HG03571 (cell line): ENCODE measurements around the gene PLCB4.

Source experiments
- ATAC-seq: cut with Tn5 transposase; IDR thresholded peaks from one replicate; pipeline ENCODE4 v1.9.1; 2021; ENCODE audit not compliant: unreplicated experiment

PLCB4 gene

DNA sequence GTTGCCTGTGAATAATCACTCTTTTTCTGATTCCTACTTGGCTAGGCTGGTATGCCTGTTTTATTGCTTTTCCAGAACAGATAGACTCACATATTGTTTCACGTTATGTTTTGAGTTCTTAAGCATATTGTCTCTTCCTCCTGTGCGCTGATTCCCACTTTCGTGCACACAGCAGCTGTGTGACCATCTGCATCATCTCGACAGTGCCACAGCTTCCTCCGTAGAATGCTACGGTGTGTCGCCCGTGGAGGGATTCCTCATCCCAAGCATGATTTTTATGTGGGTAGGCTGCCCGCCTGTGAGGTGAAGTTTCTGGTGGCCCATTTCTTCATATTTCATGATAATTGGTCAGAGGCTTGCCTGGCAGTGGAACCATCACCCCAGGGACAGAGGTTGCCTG, 31.8 kb downstream of the PLCB4 start:
- ATAC-seq: no peak

DNA sequence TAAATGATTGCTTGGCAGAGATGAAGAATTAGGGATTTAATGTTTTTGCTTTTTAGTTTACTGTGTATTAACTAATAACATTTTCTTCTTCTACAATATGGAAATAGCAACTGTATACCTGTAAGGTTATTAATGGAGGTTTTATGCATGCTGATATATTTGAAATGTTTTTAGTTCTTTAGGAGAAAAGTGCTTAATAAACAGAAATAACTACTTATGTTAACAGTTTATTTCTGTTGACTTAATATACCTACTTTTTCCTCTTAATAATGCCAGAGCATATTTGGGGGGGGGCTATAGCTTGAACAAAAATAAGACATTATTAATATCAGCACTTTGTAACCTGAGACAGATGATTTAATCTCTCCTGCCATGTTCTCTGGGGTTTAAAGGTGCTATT, 33.6 kb downstream of the PLCB4 start:
- no peak for ATAC-seq

DNA sequence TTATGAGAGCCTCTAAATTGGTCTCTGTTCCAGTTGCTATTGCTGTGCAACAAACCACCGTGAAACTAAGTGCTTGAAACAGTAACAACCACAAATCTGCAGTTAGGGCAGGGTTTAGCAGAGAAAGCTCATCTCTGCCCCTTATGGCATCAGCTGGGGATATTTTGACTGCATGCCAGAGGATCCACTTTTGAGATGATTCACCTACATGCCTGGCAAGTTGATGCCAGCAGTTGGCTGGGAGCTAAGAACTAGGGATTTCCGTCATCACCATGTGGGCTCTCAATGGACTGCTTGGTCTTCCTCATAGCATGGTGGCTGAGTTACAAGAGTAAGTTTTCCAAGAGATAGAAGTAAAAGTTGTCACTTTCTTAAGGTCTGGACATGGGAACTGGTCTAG, 35.1 kb downstream of the PLCB4 start:
- ATAC-seq: no peak

DNA sequence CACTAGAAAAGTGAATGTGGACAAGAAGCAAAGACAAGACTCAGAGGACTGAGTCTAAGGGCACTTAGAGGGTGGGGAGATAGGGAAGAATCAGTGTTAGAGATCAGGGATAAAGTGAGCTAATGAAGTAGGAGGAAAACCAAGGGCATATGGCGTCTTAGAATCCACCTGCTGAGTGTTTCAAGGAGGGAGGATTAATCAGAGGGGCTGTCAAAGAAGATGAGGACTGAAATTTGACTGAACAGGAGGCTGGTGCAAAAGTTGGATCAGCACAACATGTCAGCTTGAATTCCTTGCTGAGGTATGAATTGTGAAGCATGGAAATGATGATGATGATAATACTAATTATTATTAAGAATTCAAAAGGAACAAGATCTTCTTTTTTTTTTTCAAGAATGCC, 39.4 kb downstream of the PLCB4 start:
- no peak for ATAC-seq

DNA sequence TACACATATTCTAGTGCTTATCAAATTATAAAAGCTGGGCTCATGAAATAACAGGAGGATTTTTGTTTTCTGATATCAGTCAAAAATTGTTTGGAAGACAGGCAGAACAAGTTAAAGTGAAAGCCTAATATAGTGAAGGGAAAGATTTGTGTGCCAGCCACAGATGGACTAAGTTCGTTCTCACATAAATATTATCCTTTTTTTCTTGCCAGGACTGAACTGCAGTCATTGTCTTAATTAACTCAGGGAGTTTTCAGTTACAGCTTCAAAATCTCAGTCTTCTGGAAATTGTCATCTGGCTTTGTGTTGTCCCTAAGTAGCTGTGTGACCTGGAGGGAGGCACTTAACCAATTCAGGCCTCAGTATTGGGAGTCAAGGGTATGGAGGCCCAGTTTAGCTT, 40.7 kb downstream of the PLCB4 start:
- no peak for ATAC-seq

DNA sequence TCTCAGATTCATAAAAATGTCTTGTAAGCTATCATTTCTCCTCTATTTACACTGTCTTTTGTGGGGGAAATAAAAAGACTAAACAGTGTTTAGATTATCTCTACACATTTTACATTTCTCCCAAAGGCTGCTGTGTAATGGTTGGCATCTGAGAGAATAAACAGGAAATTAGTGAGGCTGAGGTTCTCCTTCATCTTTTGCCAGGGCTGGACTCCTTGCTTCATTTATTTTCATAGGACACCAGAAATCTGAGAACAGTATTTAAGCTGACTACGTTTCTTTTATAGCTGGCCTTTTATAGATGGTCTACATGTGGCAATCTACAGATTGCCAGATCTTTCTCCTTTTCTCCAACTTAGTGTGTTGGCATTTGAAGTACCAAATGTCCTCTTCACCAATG, 41.5 kb downstream of the PLCB4 start:
- ATAC-seq: no peak

DNA sequence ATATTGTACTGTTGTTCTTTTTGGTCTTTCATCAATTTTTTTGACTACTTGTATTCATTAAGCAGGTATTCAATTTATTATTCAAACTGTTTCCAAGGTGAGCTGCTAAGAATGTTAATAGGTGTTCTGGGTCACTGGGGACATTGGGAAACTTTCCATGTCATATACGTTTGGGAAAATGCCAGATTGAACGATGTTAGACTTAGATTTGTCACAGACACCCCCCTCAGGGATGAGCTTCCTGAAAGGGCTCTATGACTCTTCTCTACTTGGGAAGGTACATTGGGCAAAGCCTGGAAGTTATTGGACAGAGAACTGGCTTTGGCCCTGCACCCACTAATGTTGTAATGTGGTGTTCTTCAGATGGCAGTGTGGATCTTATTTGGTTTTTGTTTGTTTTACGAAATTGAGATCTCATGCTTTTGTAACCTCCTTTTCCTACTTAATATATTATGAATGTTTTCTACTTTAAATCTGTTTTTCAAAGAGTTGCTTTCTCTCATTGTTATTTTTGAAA, 42.1 kb downstream of the PLCB4 start:
- ATAC-seq: no peak

DNA sequence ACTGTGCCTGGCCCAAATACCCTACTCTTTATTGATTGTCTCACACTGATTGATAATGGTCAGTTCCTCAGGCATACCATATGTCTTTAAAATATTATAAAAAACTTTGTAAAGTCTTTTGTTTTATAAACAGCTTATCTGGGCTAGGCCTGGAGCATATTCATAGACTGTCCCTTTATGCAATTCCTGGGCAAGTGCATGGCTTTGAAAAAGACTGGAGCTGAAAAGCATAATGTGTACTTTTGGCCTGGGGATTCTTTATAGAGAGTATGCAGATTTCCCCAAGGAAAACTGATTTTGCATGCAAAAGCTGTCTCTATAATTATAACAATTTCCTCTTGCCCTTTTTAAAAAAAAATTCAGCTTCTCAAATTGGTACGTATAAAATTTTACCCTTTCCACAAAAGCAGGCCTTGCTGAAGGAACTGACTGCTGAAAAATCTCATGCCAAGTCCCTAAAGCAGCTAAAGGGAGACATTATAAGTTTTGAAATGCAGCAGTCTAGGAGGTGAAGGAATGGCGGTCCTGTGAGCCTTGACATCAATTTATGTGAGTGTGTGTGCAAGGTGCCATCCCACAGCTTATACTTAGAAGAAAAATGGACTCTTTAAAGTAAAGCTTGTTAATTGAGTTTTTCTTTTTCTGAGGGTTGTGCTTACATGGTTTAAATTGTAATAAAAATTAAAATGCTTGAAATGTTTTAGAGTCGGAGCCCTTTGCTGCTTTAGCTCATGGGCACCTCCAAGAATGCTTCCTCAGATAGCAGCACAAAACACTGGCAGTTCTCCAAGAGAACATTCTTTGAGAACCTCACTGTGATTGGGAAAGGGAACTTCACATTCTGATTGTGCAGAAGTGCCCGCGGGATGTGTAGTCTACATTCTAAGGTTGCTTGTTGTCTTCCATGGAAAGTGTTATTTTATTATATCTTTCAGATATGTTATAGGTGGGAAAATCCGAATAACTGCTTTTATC, 43.9 kb downstream of the PLCB4 start:
- ATAC-seq: no peak

DNA sequence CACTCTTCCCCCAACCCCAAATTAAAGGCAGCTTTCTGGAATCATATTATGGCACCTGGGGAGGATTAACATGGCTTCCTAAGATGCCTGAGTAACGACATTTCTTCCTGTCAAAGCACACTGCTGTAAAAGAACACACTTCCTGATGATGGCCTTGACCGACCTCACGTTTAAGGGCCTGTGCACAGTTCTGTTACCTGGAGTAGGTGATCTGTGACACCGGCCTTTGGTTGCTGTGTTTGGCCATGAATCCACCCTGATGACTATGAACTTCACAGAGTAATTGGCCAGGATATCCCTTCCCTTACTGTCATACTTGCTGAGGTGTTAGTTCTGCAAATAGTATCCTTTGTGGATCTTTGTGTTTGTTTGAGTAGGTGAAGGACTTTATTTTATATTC, 45.8 kb downstream of the PLCB4 start:
- ATAC-seq: no peak

DNA sequence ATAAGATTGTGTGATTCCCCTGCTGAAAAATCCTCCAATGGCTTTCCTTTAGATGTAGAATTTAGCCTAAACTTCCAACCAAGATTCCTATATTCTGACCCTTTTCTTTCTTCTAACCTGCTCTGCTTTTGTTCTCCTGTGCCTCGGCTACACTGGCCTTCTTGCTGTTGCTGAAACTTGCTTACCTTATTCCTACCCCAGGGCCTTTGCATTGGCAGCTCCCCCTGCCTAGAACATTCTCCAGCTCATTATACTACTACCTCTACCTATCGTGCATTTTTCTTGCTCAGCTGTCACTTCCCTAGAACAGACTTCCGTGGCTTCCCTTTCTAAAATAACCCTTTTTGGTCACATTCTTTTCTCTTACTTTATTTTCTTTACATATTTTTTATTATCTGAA, 48.7 kb downstream of the PLCB4 start:
- no peak for ATAC-seq

DNA sequence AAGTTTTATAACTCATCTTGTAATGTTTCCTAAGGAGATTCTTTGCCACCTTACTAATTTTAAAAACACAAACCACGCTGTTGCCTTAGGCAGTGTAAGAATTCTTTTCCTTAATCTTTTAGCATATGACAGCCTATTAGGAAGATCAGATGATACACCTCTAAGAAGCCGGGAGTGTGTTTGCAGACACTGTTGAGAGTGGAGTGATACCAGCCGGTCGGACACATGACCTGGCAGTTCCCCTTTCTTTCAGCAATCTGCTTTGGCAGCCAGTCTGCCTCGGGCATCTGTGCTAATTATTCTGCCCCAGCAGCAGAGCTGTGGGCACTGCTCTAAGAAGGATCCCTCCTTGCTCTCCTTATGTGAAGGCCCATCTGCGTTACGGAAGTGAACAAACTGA, 50.9 kb downstream of the PLCB4 start:
- no peak for ATAC-seq

DNA sequence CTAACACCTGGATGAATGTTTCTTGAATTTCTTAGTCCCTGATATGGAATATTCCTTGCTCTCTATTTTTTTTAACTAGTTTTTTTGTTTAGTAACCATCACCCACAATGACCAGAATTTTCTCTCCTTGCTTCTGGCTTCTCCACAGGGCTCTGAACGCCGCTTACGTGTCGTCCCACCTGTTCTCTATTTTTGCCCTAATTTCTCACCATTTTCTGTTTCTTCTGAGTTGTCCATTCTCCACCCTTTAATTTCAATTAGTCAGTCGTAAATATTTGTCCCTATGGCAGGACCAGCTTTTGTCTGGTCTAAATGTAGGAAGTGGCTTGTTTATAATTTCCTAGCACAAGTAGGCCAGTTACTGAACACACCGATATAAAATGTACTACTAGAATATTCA, 52.3 kb downstream of the PLCB4 start:
- ATAC-seq: no peak

DNA sequence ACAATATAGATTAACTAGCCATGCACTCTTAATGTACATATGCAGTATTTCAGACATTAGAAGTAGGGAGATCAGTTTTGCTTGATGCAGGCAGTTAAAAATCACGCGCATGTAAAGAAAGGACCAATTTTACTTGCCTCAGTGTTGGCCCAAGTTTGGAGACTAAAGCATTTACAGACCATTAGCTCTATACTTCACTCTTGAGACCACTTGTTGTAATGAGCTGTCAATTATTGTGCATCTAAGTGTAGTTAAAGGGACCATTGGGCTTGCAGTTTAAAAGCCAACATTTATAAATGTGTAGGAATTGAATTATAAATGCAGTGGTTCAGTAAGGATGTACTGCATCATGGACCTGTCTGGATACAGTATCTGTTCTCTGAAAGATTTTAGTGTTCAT, 53.7 kb downstream of the PLCB4 start:
- no peak for ATAC-seq

DNA sequence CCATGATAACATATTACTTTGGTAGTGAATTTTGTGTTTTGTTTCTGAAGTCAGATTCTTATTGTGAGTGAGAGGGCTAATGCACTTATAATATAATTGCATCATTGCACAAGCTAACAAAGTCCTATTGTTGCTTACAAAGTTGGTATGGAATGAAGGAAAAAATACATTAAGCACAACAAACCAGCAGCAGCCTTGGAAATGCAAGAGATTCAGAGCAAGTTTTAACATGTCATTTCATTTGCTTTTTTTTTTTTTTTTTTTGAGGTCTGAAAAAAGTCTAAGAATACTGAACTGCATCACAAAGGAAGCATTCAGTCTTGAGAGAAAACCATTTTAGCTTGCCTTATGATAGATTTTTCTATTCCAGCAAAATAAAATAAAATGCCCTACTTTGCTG, 57.6 kb downstream of the PLCB4 start:
- ATAC-seq: no peak

DNA sequence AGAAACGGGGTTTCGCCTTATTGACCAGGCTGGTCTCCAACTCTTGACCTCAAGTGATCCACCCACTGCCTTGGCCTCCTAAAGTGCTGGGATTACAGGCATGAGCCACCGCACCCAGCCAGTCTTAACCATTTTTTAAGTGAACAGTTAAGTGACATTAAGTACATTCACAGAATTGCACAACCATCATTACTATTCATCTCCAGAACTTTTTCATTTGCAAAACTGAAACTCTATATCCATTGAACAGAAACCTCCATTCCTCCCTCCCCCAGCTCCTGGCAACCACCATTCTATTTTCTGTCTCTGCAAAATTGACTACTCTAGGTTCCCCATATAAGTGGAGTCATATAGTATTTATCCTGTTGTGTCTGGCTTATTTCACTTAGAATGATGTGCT, 59.7 kb downstream of the PLCB4 start:
- no peak for ATAC-seq

DNA sequence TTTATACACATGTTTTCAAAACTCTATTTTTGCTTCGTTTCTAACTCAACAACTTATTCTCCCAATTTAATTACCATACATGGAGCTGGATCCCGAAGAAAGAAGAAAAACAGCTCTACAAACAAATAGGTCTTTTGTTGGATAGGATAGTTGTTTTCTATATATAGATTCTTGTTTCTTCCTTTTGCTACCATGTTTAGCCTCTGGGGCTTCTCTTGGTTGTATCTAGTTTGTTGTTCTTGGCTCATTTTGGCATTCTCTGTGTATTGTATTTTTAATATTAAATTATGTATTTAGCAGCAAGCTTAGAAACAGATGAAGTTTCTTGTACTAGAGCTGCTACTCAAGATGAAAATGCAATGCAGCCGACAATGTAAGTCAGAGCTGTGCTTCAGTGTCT, 60.9 kb downstream of the PLCB4 start:
- no peak for ATAC-seq

DNA sequence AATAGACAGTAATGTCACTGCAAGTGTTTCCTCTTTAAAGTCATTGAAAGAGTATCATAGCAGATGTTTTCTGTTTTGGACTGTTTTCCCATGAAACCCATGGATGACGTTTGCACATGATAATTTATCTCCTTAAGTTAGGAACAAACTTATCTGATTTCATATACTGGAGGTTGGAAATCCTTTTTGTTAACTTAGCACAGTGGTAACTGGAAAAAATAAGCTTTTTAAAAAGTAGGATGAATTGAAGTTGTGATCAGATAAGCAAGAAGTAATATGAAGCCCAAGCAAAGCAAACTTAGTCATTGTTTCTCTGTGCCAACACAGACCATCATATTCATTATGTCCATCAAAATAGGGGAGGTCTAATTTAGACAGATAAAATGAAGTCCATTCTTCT, 61.6 kb downstream of the PLCB4 start:
- ATAC-seq: no peak

DNA sequence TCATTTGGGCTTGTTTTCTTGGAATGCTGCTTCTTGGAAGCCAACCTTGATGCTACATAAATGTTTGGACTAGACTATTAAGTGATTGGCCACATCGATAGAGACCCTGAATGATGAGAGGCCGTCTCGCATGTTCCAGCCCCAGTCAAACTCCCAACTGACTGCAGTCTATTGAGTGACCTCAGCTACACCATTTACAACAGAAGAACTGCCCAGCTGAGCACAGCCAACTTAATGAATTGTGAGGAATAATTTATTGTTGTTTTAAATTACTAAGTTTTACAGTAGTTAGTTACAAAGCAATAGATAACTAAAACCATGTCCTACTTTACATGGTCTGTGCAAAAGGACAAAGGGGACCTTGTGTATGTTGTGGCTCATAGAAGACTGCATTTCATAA, 63.0 kb downstream of the PLCB4 start:
- ATAC-seq: no peak

DNA sequence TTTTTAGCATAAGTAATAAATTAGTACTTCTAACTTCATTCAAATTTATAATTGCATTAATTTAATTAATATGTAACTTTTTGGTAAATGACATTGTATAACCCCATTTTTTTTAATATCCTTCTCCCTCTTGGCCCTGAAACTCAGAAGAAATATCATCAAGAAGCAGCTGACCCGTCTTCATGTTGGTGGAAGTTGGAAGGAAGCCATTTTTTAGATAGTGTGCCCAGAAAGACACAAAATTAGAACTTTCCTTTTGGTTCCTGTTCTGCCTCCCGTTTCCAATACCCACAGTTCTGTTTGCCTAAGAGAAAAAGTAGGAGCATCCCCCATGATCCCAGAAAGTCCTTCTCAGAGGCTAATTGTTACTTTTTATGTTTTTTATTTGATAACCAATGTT, 65.5 kb downstream of the PLCB4 start:
- no peak for ATAC-seq

DNA sequence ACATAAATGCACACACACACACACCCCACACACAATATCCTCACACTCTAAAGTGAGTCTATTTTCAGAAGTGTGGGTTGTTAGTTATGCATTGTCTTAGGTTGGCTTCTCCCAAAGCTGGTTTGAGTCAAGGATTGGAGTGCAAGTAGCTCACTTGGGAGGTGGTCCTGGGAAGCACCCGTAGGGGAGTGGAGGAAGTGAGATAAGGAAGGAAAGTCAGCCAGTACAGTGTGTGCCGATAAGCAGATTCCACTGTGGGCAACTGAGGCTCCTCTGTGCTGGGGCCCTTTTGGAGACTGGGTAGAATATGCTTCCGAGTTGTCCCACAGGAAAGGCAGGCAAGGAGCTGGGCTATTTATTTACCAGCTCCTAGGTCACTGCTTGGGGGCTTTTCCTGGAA, 67.2 kb downstream of the PLCB4 start:
- no peak for ATAC-seq

DNA sequence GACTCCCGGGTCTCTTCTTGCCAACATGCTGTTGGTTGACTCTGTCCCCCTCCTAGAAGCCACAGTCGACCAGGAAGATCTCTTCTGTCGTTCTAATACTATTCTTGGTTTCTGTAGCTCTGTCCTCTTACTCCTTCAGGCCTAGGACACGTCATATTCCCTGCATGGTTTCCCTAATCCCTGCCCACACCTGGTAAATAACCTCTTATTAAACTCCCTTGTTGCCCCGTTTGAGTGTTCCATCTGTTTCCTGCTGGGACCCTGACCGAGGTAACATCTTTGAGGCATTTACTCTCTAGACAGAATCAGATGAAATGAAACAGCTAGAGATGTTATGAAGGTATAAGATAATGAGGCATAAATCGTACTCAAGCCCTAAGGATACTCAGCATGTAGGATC, 68.1 kb downstream of the PLCB4 start:
- ATAC-seq: no peak

DNA sequence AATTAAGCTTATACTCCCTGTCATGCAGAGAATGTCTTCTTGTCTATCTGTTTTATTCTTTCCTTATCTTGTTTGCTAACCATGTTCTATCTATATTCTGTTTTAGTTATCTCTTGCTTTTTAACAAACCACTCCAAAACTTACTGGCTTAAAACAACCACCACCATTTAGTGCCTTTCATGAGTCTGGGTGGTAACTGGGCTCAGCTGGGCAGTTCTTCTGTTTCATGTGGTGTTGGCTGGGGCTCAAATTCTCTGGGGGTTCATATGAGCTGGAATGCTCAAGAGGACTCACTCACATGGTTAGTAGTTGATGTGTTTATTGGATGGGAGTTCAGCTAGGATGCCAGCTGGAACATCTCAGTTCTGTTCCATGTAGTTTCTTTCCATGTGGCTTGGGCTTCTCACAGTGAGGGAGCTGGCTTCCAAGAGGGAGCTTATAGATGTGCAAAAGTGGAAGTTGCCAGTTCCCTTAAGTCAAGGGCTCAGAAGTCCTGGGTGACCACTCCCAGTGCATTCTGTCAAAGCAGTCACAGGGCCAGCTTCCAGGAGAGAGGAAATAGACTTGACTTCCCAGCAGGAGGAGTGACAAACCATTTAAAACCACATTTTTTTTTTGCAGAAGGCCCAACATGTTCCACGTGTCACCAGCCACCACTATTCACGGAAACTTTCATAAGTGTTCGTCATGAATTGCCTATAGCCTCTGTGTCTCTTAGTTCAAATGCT, 70.4 kb downstream of the PLCB4 start:
- ATAC-seq: no peak
